Stimulated activated CD8-positive, alpha-beta memory T cell treated with anti-CD3 and anti-CD28 coated beads, Interleukin-4, amount 100 ng/mL, for 1 hour (primary cell): Measurements from ENCODE around the gene NUP88.
A peak's percentile ranks its signal among the peaks of the same experiment; 100 is the strongest.

Experiments
- DNase-seq, 2 donors: peaks; one replicate each; pipeline ENCODE4 v3.0.0-alpha.2; 2020; ENCODE audit warnings: low read depth in 2 of 2, low spot score in 1 of 2

NUP88 gene

GRCh38 chr17:5419959-5420653 lies 644 bp upstream of the NUP88 start, which contains the start of gene RPAIN:
Gene RPAIN, plus strand, starts transcription at chr17:5420182. Its CDS starts 29 bp downstream, at chr17:5420211.
- DNase-seq, result peak; percentile 58 to 74

GRCh38 chr17:5418858-5419355 lies 555 bp downstream of the NUP88 start:
- peak; percentile 13 to 34 for DNase-seq

- no peak for DNase-seq
These were observed 2.6 kb downstream of the NUP88 start for GRCh38 chr17:5416901-5417300.

GRCh38 chr17:5413682-5414081 lies 5.8 kb downstream of the NUP88 start:
- DNase-seq, result no peak

GRCh38 chr17:5410594-5411272 lies 8.7 kb downstream of the NUP88 start:
- DNase-seq, result no peak

- DNase-seq, result no peak
These were observed 11.3 kb downstream of the NUP88 start for GRCh38 chr17:5408186-5408585.

GRCh38 chr17:5405400-5405799 lies 14.1 kb downstream of the NUP88 start:
- DNase-seq, result no peak

- DNase-seq, result no peak
These were observed 19.7 kb downstream of the NUP88 start for GRCh38 chr17:5399767-5400166.

GRCh38 chr17:5396612-5397011 lies 22.9 kb downstream of the NUP88 start:
- no peak for DNase-seq

GRCh38 chr17:5391678-5392077 lies 27.8 kb downstream of the NUP88 start:
- no peak for DNase-seq

GRCh38 chr17:5381542-5381941 lies 37.9 kb downstream of the NUP88 start:
- no peak for DNase-seq

GRCh38 chr17:5380491-5381135 lies 38.8 kb downstream of the NUP88 start:
- DNase-seq, result no peak

- no peak for DNase-seq
These were observed 39.9 kb downstream of the NUP88 start for GRCh38 chr17:5379351-5380107.

GRCh38 chr17:5378566-5379207 lies 40.8 kb downstream of the NUP88 start:
- no peak for DNase-seq

GRCh38 chr17:5373112-5373511 lies 46.4 kb downstream of the NUP88 start:
- DNase-seq, result no peak

GRCh38 chr17:5370411-5370810 lies 49.1 kb downstream of the NUP88 start:
- DNase-seq, result no peak

GRCh38 chr17:5365831-5366230 lies 53.6 kb downstream of the NUP88 start:
- DNase-seq, result no peak

- DNase-seq, result no peak
These were observed 54.8 kb downstream of the NUP88 start for GRCh38 chr17:5364696-5365095.

- no peak for DNase-seq
These were observed 55.3 kb downstream of the NUP88 start for GRCh38 chr17:5364156-5364555.

GRCh38 chr17:5362162-5362811 lies 57.2 kb downstream of the NUP88 start:
- DNase-seq, result no peak
